Suppressor macrophage treated with lipopolysaccharide for 4 hours (primary cell): Measurements from ENCODE around the gene NFIL3.

Experiments used
- DNase-seq: peaks from one replicate; pipeline ENCODE4 v3.0.0-alpha.2; 2020

Gene NFIL3

GRCh38 chr9:91421971-91422757, 1.5 kb downstream of the NFIL3 start:
- DNase-seq = peak; percentile 31

DNA sequence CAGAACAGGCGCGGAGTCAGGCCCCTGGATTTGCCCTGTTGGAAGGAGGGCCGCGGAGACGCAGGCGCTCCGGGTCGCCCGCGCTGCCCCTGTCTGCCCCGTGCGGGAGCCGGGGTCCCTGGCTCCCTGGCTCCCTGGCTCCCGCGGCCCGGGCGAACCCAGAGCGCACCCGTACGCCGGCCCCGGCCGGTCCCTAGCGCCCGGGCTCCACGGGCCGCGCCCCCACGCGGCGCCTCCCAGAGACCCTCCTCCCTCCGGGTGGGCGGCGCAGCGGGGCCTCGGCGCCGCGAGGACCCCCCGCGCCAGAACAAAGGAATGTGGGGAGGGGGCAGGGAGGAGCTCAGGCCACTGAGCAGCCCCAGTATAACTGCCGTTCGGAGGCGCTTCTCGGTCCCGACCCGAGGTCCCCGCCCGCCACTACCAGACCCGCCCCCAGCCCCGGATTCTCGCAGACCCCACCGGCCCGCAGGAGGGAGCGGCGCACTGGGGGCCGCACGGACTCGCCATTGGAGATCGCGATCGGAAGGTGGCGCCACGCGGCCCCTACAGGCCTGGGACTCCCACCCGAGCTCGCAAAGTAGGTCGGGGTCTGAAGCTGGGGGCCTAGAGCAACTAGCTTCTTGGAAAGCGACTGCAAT, 2.4 kb downstream of the NFIL3 start:
- peak; percentile 51 for DNase-seq

GRCh38 chr9:91420501-91421127, 3.0 kb downstream of the NFIL3 start:
- no peak for DNase-seq

- peak; percentile 96 for DNase-seq
Observed at GRCh38 chr9:91419222-91420191, 4.1 kb downstream of the NFIL3 start.

- no peak for DNase-seq
Observed at GRCh38 chr9:91418215-91418610, 5.4 kb downstream of the NFIL3 start.

- no peak for DNase-seq
Observed at GRCh38 chr9:91417602-91418214, 5.9 kb downstream of the NFIL3 start.

DNA sequence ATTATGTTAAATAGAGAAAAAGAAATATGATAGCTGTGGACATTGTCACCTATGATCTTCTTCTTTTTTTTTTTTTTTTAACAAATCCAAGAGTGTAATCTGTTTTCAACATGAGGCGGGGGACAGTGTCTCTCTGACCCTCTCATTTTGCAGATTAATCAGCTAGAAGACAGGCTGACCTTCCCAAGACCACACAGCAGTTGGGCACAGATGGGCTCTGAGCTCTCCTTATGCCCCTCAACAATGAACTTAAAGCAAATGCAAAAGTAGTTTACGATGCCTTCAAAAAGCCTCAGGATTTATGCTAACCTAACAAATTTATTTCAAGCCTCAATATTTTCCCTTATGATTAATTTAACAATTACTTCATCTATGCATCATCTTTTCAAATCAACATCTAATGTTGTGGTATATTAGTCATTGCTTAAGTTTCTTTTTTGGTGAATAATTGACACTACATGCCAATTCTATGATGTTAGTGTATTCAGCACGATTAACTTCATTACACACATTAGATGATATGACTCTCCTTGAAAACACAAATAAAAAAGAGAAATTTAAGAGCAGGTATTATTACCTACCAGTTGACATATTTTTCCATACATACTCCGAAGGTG, 7.4 kb downstream of the NFIL3 start:
- peak; percentile 66 for DNase-seq

DNA sequence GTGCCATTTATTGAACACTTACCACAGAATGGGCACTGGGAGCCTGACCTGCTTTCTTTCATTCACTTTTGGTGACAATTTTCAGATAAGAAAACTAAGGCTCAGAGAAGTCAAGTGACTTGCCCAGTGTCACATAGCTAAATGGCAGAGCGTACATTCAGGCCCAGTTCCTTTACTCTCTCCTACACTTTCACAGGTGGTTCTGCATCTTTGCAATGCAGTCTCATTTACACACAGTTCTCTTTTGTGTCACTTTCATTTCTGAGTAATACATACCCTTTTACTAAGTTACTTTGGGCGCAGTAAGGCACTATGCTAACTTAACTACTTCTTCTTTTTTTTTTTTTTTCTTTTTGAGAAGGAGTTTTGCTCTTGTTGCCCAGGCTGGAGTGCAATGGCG, 8.3 kb downstream of the NFIL3 start:
- peak; percentile 80 for DNase-seq

- peak; percentile 35 for DNase-seq
Observed at GRCh38 chr9:91412941-91413340, 10.7 kb downstream of the NFIL3 start.

- DNase-seq = peak; percentile 72
Observed at GRCh38 chr9:91411096-91411771, 12.4 kb downstream of the NFIL3 start.

DNA sequence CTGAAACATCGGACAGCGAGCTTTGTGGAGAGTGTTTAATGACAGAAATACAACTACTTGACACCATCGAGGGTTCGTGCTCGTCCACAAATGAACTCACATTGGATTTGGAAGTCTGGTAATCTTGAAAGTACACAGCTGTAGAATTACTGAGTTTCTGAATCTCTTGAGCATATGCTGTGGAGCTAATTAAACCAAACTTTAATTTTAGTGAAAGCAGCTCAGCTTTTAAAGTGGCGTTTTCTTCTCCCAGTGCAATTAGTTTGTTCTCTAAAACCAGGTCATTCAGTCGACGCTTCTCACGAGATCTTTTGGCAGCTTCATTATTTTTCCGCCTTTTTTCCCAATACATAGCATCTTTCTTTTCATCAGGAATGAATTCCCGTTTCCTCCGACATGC, 13.5 kb downstream of the NFIL3 start:
- DNase-seq = no peak

- no peak for DNase-seq
Observed at GRCh38 chr9:91408475-91408874, 15.2 kb downstream of the NFIL3 start.

GRCh38 chr9:91407580-91408318, 15.9 kb downstream of the NFIL3 start:
- DNase-seq = peak; percentile 46

DNA sequence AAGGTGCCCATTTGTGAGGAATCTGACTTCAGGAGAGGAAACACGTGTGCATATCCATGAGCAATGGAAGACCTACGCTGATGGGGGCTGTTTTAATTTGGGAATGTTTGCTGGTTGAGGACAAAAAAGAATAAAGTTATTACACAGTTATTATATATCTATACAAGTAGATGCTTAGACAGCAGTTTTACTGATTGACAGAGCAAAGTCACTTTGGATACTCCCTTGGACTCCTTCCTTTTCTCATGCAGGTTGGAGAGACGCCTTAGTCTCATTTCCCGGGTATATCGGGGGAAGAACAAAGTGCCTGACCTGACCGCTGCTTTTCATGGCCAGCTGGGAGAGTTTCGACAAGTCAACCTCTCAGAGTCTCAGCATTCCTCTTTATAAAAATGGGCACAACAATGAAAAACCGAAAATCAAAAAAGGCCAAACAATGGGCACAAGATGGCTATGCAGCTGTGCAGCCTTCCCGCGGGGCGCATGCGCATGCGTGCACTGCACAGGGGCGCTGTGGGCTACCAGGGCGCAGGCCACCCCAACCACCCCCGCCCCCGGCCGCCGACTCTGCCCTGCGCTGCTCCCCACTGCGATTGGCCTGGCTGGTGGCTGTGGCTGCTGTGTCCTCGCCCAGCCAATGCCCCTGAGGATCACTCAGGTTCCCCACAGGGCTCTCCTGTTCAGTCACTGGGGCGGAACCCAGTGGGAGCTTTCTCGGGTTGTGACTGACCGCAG, 18.1 kb downstream of the NFIL3 start:
- no peak for DNase-seq

DNA sequence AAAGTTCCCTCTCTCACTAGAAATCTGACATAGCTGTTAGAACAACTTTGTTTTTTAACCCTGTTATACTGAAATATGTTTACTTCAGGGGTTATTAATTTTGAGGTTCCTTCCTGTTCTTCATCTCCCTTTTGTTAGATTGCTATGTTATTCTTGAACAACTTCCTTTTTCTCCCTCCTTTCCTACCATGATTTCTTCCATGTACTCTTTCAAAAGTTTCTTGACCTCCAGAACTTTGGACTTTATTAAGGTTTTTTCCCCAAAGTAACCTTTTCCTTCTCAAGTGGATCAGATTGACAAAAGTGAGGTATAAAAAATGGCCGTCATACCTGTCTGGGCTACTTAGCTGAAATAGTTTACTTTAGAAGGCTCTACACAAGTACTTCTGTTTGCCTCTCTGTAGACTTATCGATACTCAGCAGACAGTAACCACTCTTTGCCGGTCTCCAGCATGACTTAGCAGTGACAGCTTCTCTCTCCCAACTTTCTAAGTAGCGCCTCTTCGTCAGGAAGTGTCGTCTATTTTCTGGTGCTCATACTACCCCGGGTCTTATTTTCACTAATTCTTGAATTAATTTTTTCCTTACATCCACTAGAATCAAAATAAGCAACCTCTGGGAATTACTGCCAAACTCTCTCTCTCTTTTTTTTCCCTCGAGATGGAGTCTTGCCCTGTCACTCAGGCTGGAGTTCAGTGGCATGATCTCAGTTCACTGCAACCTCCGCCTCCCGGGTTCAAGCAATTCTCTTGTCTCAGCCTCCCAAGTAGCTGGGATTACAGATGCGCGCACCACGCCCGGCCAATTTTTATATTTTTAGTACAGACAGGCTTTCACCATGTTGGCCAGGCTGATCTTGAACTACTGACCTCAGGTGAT, 19.7 kb downstream of the NFIL3 start:
- DNase-seq = no peak

- DNase-seq = no peak
Observed at GRCh38 chr9:91398926-91399325, 24.7 kb downstream of the NFIL3 start.

- peak; percentile 68 for DNase-seq
Observed at GRCh38 chr9:91395553-91396471, 27.8 kb downstream of the NFIL3 start.

DNA sequence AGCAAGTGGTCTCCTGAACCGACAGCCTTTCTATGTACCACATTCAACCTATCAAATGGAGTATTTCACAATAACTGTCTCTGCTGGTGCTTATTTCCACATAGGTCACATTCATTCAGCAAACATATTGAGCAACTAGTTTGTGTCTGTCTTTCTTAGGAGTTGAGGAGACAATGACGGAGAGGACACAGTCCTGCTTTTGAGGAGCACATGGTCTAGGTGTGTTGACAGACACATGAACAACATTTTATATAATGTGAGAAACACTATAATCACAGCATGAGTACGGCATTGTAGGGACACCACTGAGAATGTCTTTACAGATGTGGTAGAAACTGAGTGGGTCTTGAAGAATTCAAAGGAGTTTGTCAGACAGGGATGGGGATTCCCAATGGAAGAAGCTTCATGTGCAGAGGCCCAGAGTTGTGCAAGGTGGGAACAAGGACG, 28.5 kb downstream of the NFIL3 start:
- DNase-seq = peak; percentile 84
